GM10248 (cell line): ENCODE results near the gene TRIM75.
"Not testable (repeated sequence)": the region's sequence is repeated elsewhere in the genome, so short reads cannot be mapped to it uniquely, and the experiment has no call there.

Experiments used
- CTCF ChIA-PET: fragments of 300-600 bp; sonication (Branson Sonifier 250); formaldehyde crosslinking; extraction: SDS; loops from one replicate; lab custom pipeline; 2021; ENCODE audit warnings: antibody characterized with exemption; lab: Yijun Ruan, JAX
- POLR2A ChIA-PET: fragments of 350-650 bp; sonication (Branson Sonifier 250); formaldehyde crosslinking; extraction: SDS; loops from one replicate; lab custom pipeline; 2020; ENCODE audit warnings: antibody characterized with exemption; lab: Yijun Ruan, JAX
- DNase-seq: peaks from one replicate; pipeline ENCODE4 v3.0.0; 2012; ENCODE audit errors: extremely low spot score
- CTCF ChIP-seq: IDR thresholded peaks from 2 replicates; pipeline ENCODE4 v1.5.1; 2012; ENCODE audit warnings: mild to moderate bottlenecking, low read depth; ENCODE audit errors: extremely low read depth, missing control alignments, control extremely low read depth

TRIM75 gene

GRCh38 chr4:165088366-165088765, 34.7 kb downstream of the TRIM75 start:
- no peak for DNase-seq
- TF ChIP-seq CTCF, result no peak
- ChIA-PET POLR2A (no interaction called here), CTCF (interaction anchor here (1.1 kb wide), 1 partner anchor 9 kb away, joined by 4 read pairs; no protein-coding TSS in a partner anchor)

- CTCF ChIA-PET, result interaction anchor here (1.3 to 2.1 kb wide), 2 partner anchors 11 to 312 kb away, joined by 4 to 7 read pairs; no protein-coding TSS in a partner anchor
- POLR2A ChIA-PET, DNase-seq: not testable (repeated sequence)
Observed at GRCh38 chr4:165092187-165092586, 38.5 kb downstream of the TRIM75 start.

- TF ChIP-seq CTCF, result no peak
- POLR2A ChIA-PET, result no interaction called here
- CTCF ChIA-PET, result interaction anchor here (2.8 kb wide), 1 partner anchor 11 kb away, joined by 12 read pairs; no protein-coding TSS in a partner anchor
- DNase-seq, result no peak
Observed at GRCh38 chr4:165094873-165095272, 41.2 kb downstream of the TRIM75 start.

- POLR2A ChIA-PET, result no interaction called here
- no peak for DNase-seq
- TF ChIP-seq CTCF, result no peak
- CTCF ChIA-PET, result interaction anchor here (2.8 kb wide), 1 partner anchor 10 kb away, joined by 12 read pairs; no protein-coding TSS in a partner anchor
Observed at GRCh38 chr4:165095291-165095690, 41.6 kb downstream of the TRIM75 start.

- ChIA-PET CTCF (interaction anchor here (0.9 to 2.8 kb wide), 21 partner anchors 8 to 365 kb away, joined by 3 to 23 read pairs (median 4); partner anchors contain the start of gene TMEM192), POLR2A (no interaction called here)
- TF ChIP-seq CTCF, result peak; percentile 47
- peak; percentile 40 for DNase-seq
Observed at GRCh38 chr4:165096776-165097175, 43.1 kb downstream of the TRIM75 start.

- no peak for DNase-seq
- POLR2A ChIA-PET, result no interaction called here
- CTCF ChIA-PET, result interaction anchor here (0.8 kb wide), 1 partner anchor 11 kb away, joined by 3 read pairs; the partner anchor contains the start of gene TMEM192
- no peak for TF ChIP-seq CTCF
Observed at GRCh38 chr4:165101641-165102040, 48.0 kb downstream of the TRIM75 start.

- no peak for DNase-seq
- ChIA-PET POLR2A (no interaction called here), CTCF (interaction anchor here (0.7 to 2.9 kb wide), 3 partner anchors 10 to 337 kb away, joined by 3 to 12 read pairs (median 7); no protein-coding TSS in a partner anchor)
- TF ChIP-seq CTCF, result no peak
Observed at GRCh38 chr4:165106518-165106917, 52.9 kb downstream of the TRIM75 start.
